ENCODE data around the gene SLC43A2. TPM values are rescaled to one million over a fixed set of nuclear protein-coding genes. Genes with fewer than 3 reads are reported as not detected.

Gene SLC43A2
- polyA plus RNA-seq, 1 of the 3 experiments (the other 2 are of a cell fraction): 9.8 TPM

- H3K4me2 ChIP-seq: no peak overlapping the region
- no peaks in the 10 kb centered on the region for H3K9me3 ChIP-seq
- H3K4me3 ChIP-seq (ENCODE audit: low read depth in 2 of 2, low read length in 1 of 2): no peak overlapping the region
- POLR2A ChIA-PET: no interaction called here
- H2AFZ ChIP-seq (ENCODE audit: low read depth): no peak overlapping the region
- no peak overlapping the region for H3K9ac ChIP-seq
- no peaks in the 10 kb centered on the region for H3K79me2 ChIP-seq (ENCODE audit: insufficient read depth)
- no peaks in the 10 kb centered on the region for H3K36me3 ChIP-seq (replicated peaks in 1 of 2; ENCODE audit: control insufficient read depth in 1 of 2, insufficient read depth in 2 of 2, low read length in 1 of 2)
- DNase-seq: peak; percentile 35
- CTCF ChIA-PET: interaction anchor here (0.6 kb wide), 1 partner anchor 226 kb away, joined by 3 read pairs; no protein-coding TSS in a partner anchor
- peaks cover 0 to 13% of the 10 kb centered on the region in 2 experiments; a peak in 2 of 4 replicates for H3K4me1 ChIP-seq (ENCODE audit: control insufficient read depth in 1 of 2, insufficient read depth in 2 of 2, low read depth in 1 of 2, low read length in 1 of 2)
- H4K20me1 ChIP-seq (ENCODE audit: insufficient read depth): no peaks in the 10 kb centered on the region
- WGBS (ENCODE audit: low lambda C conversion rate): 87% methylated on average over 11 of the region's 40 CpGs
- H3K27ac ChIP-seq (ENCODE audit: low read depth in 2 of 2, low read length in 1 of 2): no peak overlapping the region
- TF ChIP-seq USF2 (IDR thresholded peaks at IDR 0.05; ENCODE audit: borderline replicate concordance, low read depth, low read length) (no peak), FOSL2 (IDR thresholded peaks at IDR 0.05; ENCODE audit: borderline replicate concordance, low read depth) (no peak), YY1 (IDR thresholded peaks at IDR 0.05; ENCODE audit: low read depth) (no peak), EP300 (IDR thresholded peaks at IDR 0.05; ENCODE audit: borderline replicate concordance in 1 of 2, low read depth in 1 of 2, low read length in 1 of 2) (no peak), TCF12 (IDR thresholded peaks at IDR 0.05) (no peak), FOXM1 (IDR thresholded peaks at IDR 0.05; ENCODE audit: low read depth) (no peak), RCOR1 (IDR thresholded peaks at IDR 0.05; ENCODE audit: low read length) (no peak), JUND (IDR thresholded peaks at IDR 0.05) (no peak)
- no peaks in the 10 kb centered on the region for H3K9me2 ChIP-seq
- no peaks in the 10 kb centered on the region for H3K27me3 ChIP-seq (ENCODE audit: insufficient read depth)
- H3F3A ChIP-seq (replicated peaks; ENCODE audit: insufficient read depth): peaks cover 8% of the 10 kb centered on the region
These were observed 37.1 kb downstream of the SLC43A2 start for GRCh38 chr17:1591474-1592090.

- Histone ChIP-seq H3K4me2 (peak overlapping the region; percentile 66), H3F3A (replicated peaks; ENCODE audit: insufficient read depth) (peaks cover 8% of the 10 kb centered on the region), H3K36me3 (replicated peaks in 1 of 2; ENCODE audit: control insufficient read depth in 1 of 2, insufficient read depth in 2 of 2, low read length in 1 of 2) (no peaks in the 10 kb centered on the region), H3K9me3 (no peaks in the 10 kb centered on the region), H3K27ac (ENCODE audit: low read depth in 2 of 2, low read length in 1 of 2) (peak overlapping the region in 1 of 2 experiments; percentile 78; a peak in 2 of 4 replicates), H3K4me1 (ENCODE audit: control insufficient read depth in 1 of 2, insufficient read depth in 2 of 2, low read depth in 1 of 2, low read length in 1 of 2) (peaks cover 0 to 13% of the 10 kb centered on the region in 2 experiments; a peak in 2 of 4 replicates), H3K4me3 (ENCODE audit: low read depth in 2 of 2, low read length in 1 of 2) (no peak overlapping the region), H3K27me3 (ENCODE audit: insufficient read depth) (no peaks in the 10 kb centered on the region), H3K9ac (no peak overlapping the region), H3K79me2 (ENCODE audit: insufficient read depth) (no peaks in the 10 kb centered on the region), H2AFZ (ENCODE audit: low read depth) (no peak overlapping the region), H4K20me1 (ENCODE audit: insufficient read depth) (no peaks in the 10 kb centered on the region), H3K9me2 (no peaks in the 10 kb centered on the region)
- ChIA-PET CTCF (interaction anchor here (0.6 to 2.3 kb wide), 2 partner anchors 17 to 226 kb away, joined by 3 to 8 read pairs; no protein-coding TSS in a partner anchor), POLR2A (no interaction called here)
- 92% methylated on average over 24 of the region's 38 CpGs for WGBS (ENCODE audit: low lambda C conversion rate)
- DNase-seq: peak; percentile 31
- no peak for TF ChIP-seq YY1 (IDR thresholded peaks at IDR 0.05; ENCODE audit: low read depth)
- TF ChIP-seq USF2 (IDR thresholded peaks at IDR 0.05; ENCODE audit: borderline replicate concordance, low read depth, low read length): no peak
- TF ChIP-seq ZBTB33 (IDR thresholded peaks at IDR 0.05; ENCODE audit: borderline replicate concordance, low read depth): no peak
- no peak for TF ChIP-seq PBX3 (IDR thresholded peaks at IDR 0.05)
- TF ChIP-seq FOXJ3 (CRISPR knock-in tag; IDR thresholded peaks at IDR 0.05): no peak
- no peak for TF ChIP-seq RCOR1 (IDR thresholded peaks at IDR 0.05; ENCODE audit: low read length)
- TF ChIP-seq RAD21 (IDR thresholded peaks at IDR 0.05; ENCODE audit: low read length): no peak
- no peak for TF ChIP-seq SIN3A (IDR thresholded peaks at IDR 0.05; ENCODE audit: borderline replicate concordance, low read depth, low read length)
- no peak for TF ChIP-seq MEF2A (IDR thresholded peaks at IDR 0.05; ENCODE audit: borderline replicate concordance, low read depth)
- TF ChIP-seq ELF1 (IDR thresholded peaks at IDR 0.05): no peak
- TF ChIP-seq FOXM1 (IDR thresholded peaks at IDR 0.05; ENCODE audit: low read depth): no peak
- TF ChIP-seq RXRA (IDR thresholded peaks at IDR 0.05; ENCODE audit: borderline replicate concordance, low read depth): no peak
- no peak for TF ChIP-seq JUND (IDR thresholded peaks at IDR 0.05)
These were observed 37.7 kb downstream of the SLC43A2 start for GRCh38 chr17:1590747-1591473.

All from SK-N-SH (cell line).